Mesendoderm (in vitro differentiated cells): Measurements from ENCODE around the gene AADACL3.

ENCODE experiments used
- DNase-seq: peaks from one replicate; pipeline ENCODE4 v3.0.0; 2013
- H2AK5ac ChIP-seq: 2 replicates; pipeline ENCODE4 v1.6.1; 2013; ENCODE audit warnings: low read length, inconsistent platforms
- H2BK120ac ChIP-seq: 2 replicates; pipeline ENCODE4 v1.6.1; 2013; ENCODE audit warnings: low read depth, mild to moderate bottlenecking, low read length, moderate library complexity, mixed read lengths
- H2BK15ac ChIP-seq: replicated peaks from 2 replicates; pipeline ENCODE4 v1.6.1; 2013; ENCODE audit warnings: low read depth, mild to moderate bottlenecking, moderate library complexity
- H2BK5ac ChIP-seq: 2 replicates; pipeline ENCODE4 v1.6.1; 2013; ENCODE audit warnings: low read length, inconsistent platforms
- H3K18ac ChIP-seq: 2 replicates; pipeline ENCODE4 v1.6.1; 2013; ENCODE audit warnings: mild to moderate bottlenecking, low read length, mixed read lengths
- H3K23ac ChIP-seq: one replicate; pipeline ENCODE4 v1.6.1; 2013; ENCODE audit warnings: low read length
- H3K27ac ChIP-seq: 2 replicates; pipeline ENCODE4 v1.5.1; 2013; ENCODE audit warnings: low read depth, mild to moderate bottlenecking, inconsistent platforms, low read length, moderate library complexity
- H3K27me3 ChIP-seq: 2 replicates; pipeline ENCODE4 v1.6.1; 2013; ENCODE audit warnings: low read length, control low read depth, mild to moderate bottlenecking, inconsistent platforms; ENCODE audit not compliant: insufficient read depth, poor library complexity
- H3K36me3 ChIP-seq: 2 replicates; pipeline ENCODE4 v1.6.1; 2013; ENCODE audit warnings: low read length, inconsistent platforms; ENCODE audit not compliant: control insufficient read depth, insufficient read depth
- H3K4ac ChIP-seq: one replicate; pipeline ENCODE4 v1.6.1; 2013; ENCODE audit warnings: low read depth, mild to moderate bottlenecking, low read length, moderate library complexity
- H3K4me1 ChIP-seq: 2 replicates; pipeline ENCODE4 v1.6.1; 2013; ENCODE audit warnings: low read depth, low read length, inconsistent platforms; ENCODE audit not compliant: control insufficient read depth
- H3K4me2 ChIP-seq: 2 replicates; pipeline ENCODE4 v1.6.1; 2013; ENCODE audit warnings: low read length
- H3K4me3 ChIP-seq: 2 replicates; pipeline ENCODE4 v1.5.1; 2013; ENCODE audit warnings: mild to moderate bottlenecking, low read length
- H3K56ac ChIP-seq: one replicate; pipeline ENCODE4 v1.6.1; 2013; ENCODE audit warnings: low read length
- H3K79me1 ChIP-seq: 2 replicates; pipeline ENCODE4 v1.6.1; 2013; ENCODE audit warnings: low read length, inconsistent platforms
- H3K79me2 ChIP-seq: 2 replicates; pipeline ENCODE4 v1.6.1; 2013; ENCODE audit warnings: mild to moderate bottlenecking, low read length; ENCODE audit not compliant: control insufficient read depth, insufficient read depth
- H3K9ac ChIP-seq: 2 replicates; pipeline ENCODE4 v1.6.1; 2013; ENCODE audit warnings: low read length, inconsistent platforms
- H4K5ac ChIP-seq: one replicate; pipeline ENCODE4 v1.6.1; 2013; ENCODE audit warnings: low read length
- H4K8ac ChIP-seq: one replicate; pipeline ENCODE4 v1.6.1; 2013; ENCODE audit warnings: low read depth, mild to moderate bottlenecking, control low read depth, low read length, moderate library complexity
- WGBS: extraction: QIAGEN DNeasy Blood & Tissue Kit; methylation state at CpG from one replicate; pipeline ENCODE4 v1.1.7; 2013; ENCODE audit warnings: low lambda C conversion rate, missing lambda C conversion rate; ENCODE audit not compliant: insufficient coverage; ENCODE audit errors: extremely low coverage; 5-methylcytosine and 5-hydroxymethylcytosine counted together

Gene AADACL3

DNA sequence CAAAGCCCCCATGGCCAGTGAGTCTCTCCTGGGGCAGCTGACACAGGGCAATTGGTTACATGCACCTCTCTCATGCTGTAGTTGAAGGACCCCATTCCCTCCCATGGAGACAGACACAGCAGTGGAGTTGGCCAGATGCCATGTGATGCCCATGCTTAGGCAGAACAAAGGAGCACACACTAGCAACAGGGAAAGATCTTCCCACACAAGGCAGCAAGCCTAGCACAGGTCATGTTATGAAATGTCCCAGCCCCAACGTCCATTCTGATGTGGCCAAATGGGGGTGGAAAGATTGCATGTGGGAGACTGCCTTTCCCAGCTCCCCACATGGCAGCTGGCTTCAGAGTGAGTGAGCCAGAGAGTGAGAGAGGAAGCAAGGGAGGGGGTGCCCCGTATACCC is 37.6 kb upstream of the AADACL3 start:
- no CpG with 5 or more reads among the region's 2 CpGs for WGBS
- H3K23ac ChIP-seq, result no peak overlapping the region

DNA sequence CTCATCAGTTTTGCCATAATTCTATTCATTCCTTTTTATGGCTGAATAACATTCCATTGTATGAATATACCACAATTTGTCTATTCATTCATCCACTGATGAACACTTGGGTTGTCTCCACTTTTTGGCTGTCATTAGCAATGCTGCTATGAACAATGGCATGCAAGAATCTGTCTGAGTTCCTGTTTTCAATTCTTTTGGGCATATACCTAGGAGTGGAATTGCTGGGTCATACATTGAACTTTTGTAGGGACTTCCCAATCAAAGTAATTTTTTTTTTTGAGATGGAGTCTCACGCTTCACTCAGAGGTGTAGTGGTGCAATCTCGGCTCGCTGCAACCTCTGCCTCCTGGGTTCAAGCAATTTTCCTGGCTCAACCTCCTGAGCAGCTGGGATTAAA is 37.1 kb upstream of the AADACL3 start:
- H3K23ac ChIP-seq, result no peak overlapping the region
- no peak overlapping the region for H4K8ac ChIP-seq
- H3K18ac ChIP-seq, result no peak overlapping the region
- H3K79me1 ChIP-seq, result no peaks in the 10 kb centered on the region
- H2BK120ac ChIP-seq, result no peak overlapping the region
- no peak overlapping the region for H3K4ac ChIP-seq
- H3K27me3 ChIP-seq, result no peaks in the 10 kb centered on the region
- DNase-seq, result no peak
- H3K4me2 ChIP-seq, result no peak overlapping the region
- no peaks in the 10 kb centered on the region for H3K4me1 ChIP-seq
- no peak overlapping the region for H2AK5ac ChIP-seq
- no peak overlapping the region for H2BK5ac ChIP-seq
- H4K5ac ChIP-seq, result no peak overlapping the region
- H3K56ac ChIP-seq, result no peak overlapping the region
- no CpG with 5 or more reads among the region's 3 CpGs for WGBS
- no peak overlapping the region for H2BK15ac ChIP-seq
- H3K4me3 ChIP-seq, result no peak overlapping the region
- H3K79me2 ChIP-seq, result no peaks in the 10 kb centered on the region
- no peak overlapping the region for H3K9ac ChIP-seq
- H3K36me3 ChIP-seq, result no peaks in the 10 kb centered on the region
- H3K27ac ChIP-seq, result no peak overlapping the region

More for the DNA sequence above, 37.6 kb upstream of the AADACL3 start:
- H3K36me3 ChIP-seq, result no peaks in the 10 kb centered on the region
- H3K27me3 ChIP-seq, result no peaks in the 10 kb centered on the region
- H3K79me1 ChIP-seq, result no peaks in the 10 kb centered on the region
- H3K27ac ChIP-seq, result no peak overlapping the region
- no peak overlapping the region for H3K56ac ChIP-seq
- no peak overlapping the region for H2BK15ac ChIP-seq
- H2BK5ac ChIP-seq, result no peak overlapping the region
- no peak overlapping the region for H2BK120ac ChIP-seq
- H4K8ac ChIP-seq, result no peak overlapping the region
- H3K4me3 ChIP-seq, result no peak overlapping the region
- H3K79me2 ChIP-seq, result no peaks in the 10 kb centered on the region
- no peaks in the 10 kb centered on the region for H3K4me1 ChIP-seq
- H3K9ac ChIP-seq, result no peak overlapping the region
- H4K5ac ChIP-seq, result no peak overlapping the region
- no peak overlapping the region for H3K4ac ChIP-seq
- no peak overlapping the region for H3K4me2 ChIP-seq
- no peak overlapping the region for H3K18ac ChIP-seq
- no peak for DNase-seq
- no peak overlapping the region for H2AK5ac ChIP-seq

DNA sequence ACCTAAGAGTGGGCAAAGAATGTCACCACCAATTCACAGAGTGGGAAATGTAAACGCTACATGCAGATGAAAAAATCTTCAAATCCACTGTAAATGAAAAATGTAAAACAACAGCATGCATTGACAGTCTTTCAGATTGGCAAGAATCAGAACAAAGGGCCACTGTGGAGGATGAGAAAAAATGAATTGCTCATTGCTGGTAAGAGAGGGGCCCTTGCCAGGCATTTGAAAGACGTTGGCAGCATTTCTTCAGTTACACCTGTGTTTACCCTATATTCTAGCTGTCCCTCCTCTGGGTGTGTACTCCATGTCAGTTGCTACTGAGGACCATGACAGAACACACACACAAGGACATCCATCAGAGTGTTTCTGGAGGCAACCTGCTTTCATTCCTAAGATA is 25.8 kb upstream of the AADACL3 start:
- H3K23ac ChIP-seq, result no peak overlapping the region
- WGBS, result no CpG with 5 or more reads among the region's 2 CpGs
- H3K79me2 ChIP-seq, result no peaks in the 10 kb centered on the region
- H3K4ac ChIP-seq, result no peak overlapping the region
- no peak overlapping the region for H3K27ac ChIP-seq
- no peak overlapping the region for H4K5ac ChIP-seq
- no peak overlapping the region for H3K18ac ChIP-seq
- H2AK5ac ChIP-seq, result no peak overlapping the region
- no peak overlapping the region for H2BK15ac ChIP-seq
- H3K4me3 ChIP-seq, result no peak overlapping the region
- DNase-seq, result no peak
- no peak overlapping the region for H3K56ac ChIP-seq
- H4K8ac ChIP-seq, result no peak overlapping the region
- no peaks in the 10 kb centered on the region for H3K36me3 ChIP-seq
- H3K79me1 ChIP-seq, result no peaks in the 10 kb centered on the region
- H2BK120ac ChIP-seq, result no peak overlapping the region
- no peaks in the 10 kb centered on the region for H3K27me3 ChIP-seq
- H3K4me2 ChIP-seq, result no peak overlapping the region
- no peaks in the 10 kb centered on the region for H3K4me1 ChIP-seq
- H3K9ac ChIP-seq, result no peak overlapping the region
- no peak overlapping the region for H2BK5ac ChIP-seq

DNA sequence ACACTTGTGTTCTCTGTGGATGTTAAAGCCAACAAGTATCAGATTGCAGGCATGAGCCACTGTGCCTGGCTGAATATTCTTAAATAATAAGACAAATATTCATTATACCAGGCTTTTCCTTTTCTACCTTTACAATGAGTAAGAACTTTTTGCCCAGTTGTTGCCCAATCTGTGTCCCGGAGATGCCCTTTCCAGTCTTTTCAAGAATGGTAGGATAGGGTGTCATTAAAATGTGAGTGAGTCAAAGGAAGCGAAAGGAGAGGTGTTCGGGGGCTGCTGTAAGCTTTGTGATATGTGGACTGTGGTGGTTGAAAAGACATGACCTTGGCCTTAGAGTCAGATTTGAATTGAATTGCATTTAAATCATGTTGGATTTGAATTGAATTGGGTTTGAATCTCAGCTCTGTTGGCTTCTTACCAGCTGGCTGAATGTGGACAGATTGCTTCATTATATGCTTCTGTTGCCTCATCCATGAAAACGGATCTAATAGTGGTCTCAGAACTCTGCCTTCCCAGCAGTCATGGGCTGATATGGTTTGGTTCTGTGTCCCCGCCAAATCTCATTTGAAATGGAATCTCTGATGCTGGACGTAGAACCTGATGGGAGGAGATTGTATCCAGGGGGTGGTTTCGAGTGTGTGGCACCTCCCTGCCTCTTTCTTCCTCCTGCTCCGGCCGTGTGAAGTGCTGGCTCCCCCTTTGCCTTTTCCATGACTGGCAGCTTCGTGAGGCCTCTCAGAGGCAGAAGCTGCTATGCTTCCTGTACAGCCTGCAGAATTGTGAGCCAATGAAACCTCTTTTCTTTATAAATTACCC is 22.7 kb upstream of the AADACL3 start:
- H2AK5ac ChIP-seq, result no peak overlapping the region
- no peaks in the 10 kb centered on the region for H3K4me1 ChIP-seq
- H2BK15ac ChIP-seq, result no peak overlapping the region
- no peak overlapping the region for H2BK120ac ChIP-seq
- no peaks in the 10 kb centered on the region for H3K36me3 ChIP-seq
- H3K79me2 ChIP-seq, result no peaks in the 10 kb centered on the region
- no peak overlapping the region for H3K23ac ChIP-seq
- WGBS, result no CpG with 5 or more reads among the region's 10 CpGs
- H3K4me2 ChIP-seq, result no peak overlapping the region
- no peak for DNase-seq
- H3K18ac ChIP-seq, result no peak overlapping the region
- no peaks in the 10 kb centered on the region for H3K27me3 ChIP-seq
- no peak overlapping the region for H3K4me3 ChIP-seq
- H3K79me1 ChIP-seq, result no peaks in the 10 kb centered on the region
- no peak overlapping the region for H3K4ac ChIP-seq
- H3K9ac ChIP-seq, result no peak overlapping the region
- no peak overlapping the region for H4K8ac ChIP-seq
- H4K5ac ChIP-seq, result no peak overlapping the region
- H3K56ac ChIP-seq, result no peak overlapping the region
- no peak overlapping the region for H3K27ac ChIP-seq
- H2BK5ac ChIP-seq, result no peak overlapping the region

DNA sequence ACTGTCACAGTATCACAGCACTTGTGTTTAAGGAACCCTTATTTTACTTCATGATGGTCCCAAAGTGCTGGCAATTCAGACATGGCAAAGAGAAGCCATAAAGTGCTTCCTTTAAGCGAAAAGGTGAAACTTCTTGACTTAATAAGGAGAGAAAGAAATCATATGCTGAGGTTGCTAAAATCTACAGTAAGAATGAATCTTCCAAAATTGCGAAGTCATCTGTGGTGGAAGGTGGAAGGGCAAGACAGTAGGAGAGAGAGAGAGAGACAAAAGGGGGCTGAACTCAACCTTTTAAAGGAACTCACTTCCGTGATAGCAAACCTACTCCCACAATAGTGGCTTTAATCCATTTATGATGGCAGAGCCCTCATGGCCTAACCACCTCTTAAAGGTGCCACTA is 19.3 kb upstream of the AADACL3 start:
- DNase-seq, result no peak
- no CpG with 5 or more reads among the region's 3 CpGs for WGBS

DNA sequence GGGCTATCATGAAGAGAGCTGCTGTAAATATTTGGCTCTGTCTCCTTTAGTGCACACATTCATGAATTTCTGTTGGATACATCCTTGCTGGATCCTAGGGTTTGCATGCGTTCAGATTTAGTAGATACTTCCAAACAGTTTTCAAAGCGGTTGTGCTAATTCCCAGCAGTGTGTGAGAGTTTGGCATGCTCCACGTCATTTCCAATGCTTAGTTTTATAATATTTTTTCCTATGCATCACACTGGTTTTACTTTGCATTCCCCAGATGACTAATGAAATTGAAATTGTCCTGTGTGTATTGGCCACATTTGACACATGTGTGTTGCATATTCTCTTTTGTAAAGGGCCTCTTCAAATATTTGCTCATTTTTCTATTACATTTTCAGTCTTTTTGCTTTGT is 18.5 kb upstream of the AADACL3 start:
- H2BK5ac ChIP-seq, result no peak overlapping the region
- H3K4ac ChIP-seq, result no peak overlapping the region
- no CpG with 5 or more reads among the region's 3 CpGs for WGBS
- H3K23ac ChIP-seq, result no peak overlapping the region
- H3K27ac ChIP-seq, result no peak overlapping the region
- H3K79me1 ChIP-seq, result no peaks in the 10 kb centered on the region
- no peaks in the 10 kb centered on the region for H3K27me3 ChIP-seq
- H4K5ac ChIP-seq, result no peak overlapping the region
- no peaks in the 10 kb centered on the region for H3K36me3 ChIP-seq
- H3K18ac ChIP-seq, result no peak overlapping the region
- no peak overlapping the region for H3K4me2 ChIP-seq
- no peak overlapping the region for H2BK120ac ChIP-seq
- no peak for DNase-seq
- H2AK5ac ChIP-seq, result no peak overlapping the region
- no peak overlapping the region for H3K56ac ChIP-seq
- no peak overlapping the region for H4K8ac ChIP-seq
- no peak overlapping the region for H3K9ac ChIP-seq
- H2BK15ac ChIP-seq, result no peak overlapping the region
- no peak overlapping the region for H3K4me3 ChIP-seq
- H3K4me1 ChIP-seq, result no peaks in the 10 kb centered on the region
- H3K79me2 ChIP-seq, result no peaks in the 10 kb centered on the region

More for the DNA sequence above, 19.3 kb upstream of the AADACL3 start:
- no peak overlapping the region for H3K4me2 ChIP-seq
- H3K79me2 ChIP-seq, result no peaks in the 10 kb centered on the region
- no peak overlapping the region for H2BK5ac ChIP-seq
- H4K8ac ChIP-seq, result no peak overlapping the region
- no peak overlapping the region for H3K23ac ChIP-seq
- H4K5ac ChIP-seq, result no peak overlapping the region
- no peak overlapping the region for H2AK5ac ChIP-seq
- no peak overlapping the region for H3K56ac ChIP-seq
- H3K79me1 ChIP-seq, result no peaks in the 10 kb centered on the region
- H3K4me3 ChIP-seq, result no peak overlapping the region
- no peak overlapping the region for H3K18ac ChIP-seq
- H3K4ac ChIP-seq, result no peak overlapping the region
- H3K9ac ChIP-seq, result no peak overlapping the region
- no peaks in the 10 kb centered on the region for H3K27me3 ChIP-seq
- no peak overlapping the region for H3K27ac ChIP-seq
- H3K4me1 ChIP-seq, result no peaks in the 10 kb centered on the region
- no peaks in the 10 kb centered on the region for H3K36me3 ChIP-seq
- H2BK15ac ChIP-seq, result no peak overlapping the region
- H2BK120ac ChIP-seq, result no peak overlapping the region
